Stimulated activated CD8-positive, alpha-beta memory T cell treated with anti-CD3 and anti-CD28 coated beads, Interleukin-7, amount 100 ng/mL, for 48 hours (primary cell): ENCODE data around the gene SEC61A2.
"Not testable (repeated sequence)": the region's sequence is repeated elsewhere in the genome, so short reads cannot be mapped to it uniquely, and the experiment has no call there.

Source experiments
- DNase-seq, 2 donors: peaks; one replicate each; pipeline ENCODE4 v3.0.0-alpha.2; 2020; ENCODE audit warnings: low read depth in 1 of 2; ENCODE audit errors: extremely low read depth in 1 of 2

SEC61A2 gene

GRCh38 chr10:12129222-12130111 is at the start of gene SEC61A2:
Gene SEC61A2, plus strand, starts transcription at chr10:12129677. Its CDS starts 111 bp downstream, at chr10:12129788.
- peak; percentile 94 to 97 for DNase-seq

DNA sequence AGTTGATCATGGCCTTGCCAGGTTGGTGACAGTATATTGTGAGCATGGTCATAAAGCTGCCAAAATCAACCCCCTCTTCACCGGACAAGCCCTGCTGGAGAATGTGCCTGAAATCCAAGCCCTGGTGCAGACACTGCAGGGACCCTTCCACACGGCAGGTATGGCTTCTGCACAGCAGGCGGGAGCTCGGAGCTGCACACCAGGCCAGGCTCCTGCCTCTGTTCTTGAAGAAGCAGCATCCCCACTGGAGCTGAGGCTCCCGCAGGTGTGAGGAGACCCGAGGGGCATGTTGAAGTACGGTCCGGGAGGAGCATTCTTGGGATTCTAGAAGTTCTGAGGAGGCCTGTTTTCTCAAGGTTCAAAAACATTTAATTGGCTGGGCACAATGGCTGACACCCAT is 48.0 kb upstream of the SEC61A2 start:
- no peak for DNase-seq

- DNase-seq, result no peak
Measured at GRCh38 chr10:12081879-12082557, 47.5 kb upstream of the SEC61A2 start.

- no peak for DNase-seq
Measured at GRCh38 chr10:12088919-12089318, 40.6 kb upstream of the SEC61A2 start.

- DNase-seq, result no peak
Measured at GRCh38 chr10:12091421-12091820, 38.1 kb upstream of the SEC61A2 start.

- not testable (repeated sequence) for DNase-seq
Measured at GRCh38 chr10:12097361-12097760, 32.1 kb upstream of the SEC61A2 start.

GRCh38 chr10:12097791-12098190 is 31.7 kb upstream of the SEC61A2 start:
- DNase-seq, result no peak

- no peak for DNase-seq
Measured at GRCh38 chr10:12098966-12099365, 30.5 kb upstream of the SEC61A2 start.

GRCh38 chr10:12103802-12104201 is 25.7 kb upstream of the SEC61A2 start:
- DNase-seq, result no peak

GRCh38 chr10:12107781-12108180 is 21.7 kb upstream of the SEC61A2 start:
- no peak for DNase-seq

DNA sequence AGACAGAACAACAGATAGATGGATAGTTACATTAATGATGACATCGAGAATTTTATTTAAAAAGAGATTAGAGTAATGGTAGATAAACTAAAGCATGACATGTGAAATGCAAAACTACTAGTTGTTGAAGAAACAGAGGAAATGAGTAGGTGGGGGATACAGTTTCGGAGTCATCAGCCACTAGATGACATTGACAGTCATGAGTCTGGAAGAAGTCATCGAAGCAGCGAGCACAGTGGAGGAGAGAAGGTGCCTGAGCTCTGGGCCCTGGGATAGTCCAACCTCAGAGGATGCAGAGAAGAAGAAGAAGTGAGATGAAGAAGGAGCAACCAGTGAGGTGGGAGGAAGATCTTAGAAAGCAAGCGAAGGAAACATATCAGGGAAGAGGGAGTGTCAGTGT is 20.2 kb upstream of the SEC61A2 start:
- no peak for DNase-seq

- no peak for DNase-seq
Measured at GRCh38 chr10:12111528-12111927, 17.9 kb upstream of the SEC61A2 start.

GRCh38 chr10:12113627-12114026 is 15.8 kb upstream of the SEC61A2 start:
- DNase-seq, result no peak

DNA sequence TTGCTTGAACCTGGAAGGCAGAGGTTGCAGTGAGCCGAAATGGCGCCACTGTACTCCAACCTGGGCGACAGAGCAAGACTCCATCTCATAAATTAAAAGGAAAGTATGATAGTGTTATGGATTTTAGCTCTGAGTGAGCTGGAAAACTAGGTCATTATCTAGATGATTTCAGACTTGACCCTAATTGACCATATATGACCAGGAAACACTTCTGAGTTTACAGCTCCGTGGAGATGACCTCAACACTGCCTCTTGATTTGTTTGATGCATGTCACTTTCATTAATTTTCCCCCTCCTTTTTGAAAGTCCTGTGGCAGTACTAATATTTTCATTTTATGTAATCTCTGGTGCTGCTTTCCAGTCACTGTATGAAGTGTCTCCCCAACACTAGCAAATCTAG is 7.8 kb upstream of the SEC61A2 start:
- no peak for DNase-seq

DNA sequence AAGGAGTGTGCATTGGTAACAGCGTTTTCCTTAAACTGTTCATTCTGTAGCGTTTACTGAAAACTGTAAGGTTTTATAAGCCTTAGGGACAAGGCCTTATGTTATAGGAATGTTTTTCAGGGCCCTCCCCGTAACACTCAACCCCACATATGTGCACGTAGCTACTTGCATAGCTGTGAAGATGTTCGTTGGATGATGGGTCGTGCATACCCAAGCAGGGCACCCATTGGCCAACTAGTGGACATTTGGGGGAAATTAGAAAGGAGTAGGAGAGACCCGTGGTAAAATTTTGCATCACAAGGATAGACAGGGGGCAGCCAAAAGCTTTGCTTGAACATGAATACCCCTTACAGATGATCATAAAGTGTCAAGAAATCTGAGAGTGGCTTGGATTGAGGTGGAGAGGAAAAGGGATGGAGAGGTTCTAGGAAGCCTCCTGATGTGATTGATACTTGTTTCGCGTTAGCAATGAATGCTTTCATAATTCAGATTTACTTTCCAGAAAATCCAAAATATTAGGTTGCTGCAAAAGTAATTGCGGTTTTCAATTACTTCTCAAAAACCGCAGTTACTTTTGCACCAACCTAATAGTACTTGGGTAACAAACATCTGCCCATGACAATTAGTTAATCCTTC is 878 bp downstream of the SEC61A2 start:
- DNase-seq, result peak in 1 of 2 donors; percentile 22

- DNase-seq, result no peak
Measured at GRCh38 chr10:12135631-12136030, 6.2 kb downstream of the SEC61A2 start.

GRCh38 chr10:12140038-12140437 is 10.6 kb downstream of the SEC61A2 start:
- no peak for DNase-seq

GRCh38 chr10:12144538-12144937 is 15.1 kb downstream of the SEC61A2 start:
- DNase-seq, result no peak

- no peak for DNase-seq
Measured at GRCh38 chr10:12150163-12150562, 20.7 kb downstream of the SEC61A2 start.

DNA sequence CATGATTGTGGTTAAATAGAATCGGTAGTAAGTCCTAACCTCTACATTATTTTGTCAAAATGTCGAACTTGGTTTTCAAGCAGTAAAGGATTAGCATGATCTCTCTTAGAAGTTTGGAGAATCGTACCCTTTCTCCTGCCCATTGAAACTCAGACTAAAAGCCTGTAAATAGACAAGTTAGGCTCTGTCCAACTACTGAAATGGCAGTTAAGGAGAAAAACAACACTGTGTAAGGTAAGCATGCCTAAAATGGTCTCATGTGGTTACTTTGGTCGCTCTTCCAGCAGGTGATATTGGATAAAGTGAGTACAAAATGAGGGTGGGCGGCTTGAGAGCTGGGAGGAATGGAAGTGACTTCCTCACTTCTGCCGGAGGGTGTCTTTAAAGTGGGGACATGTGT is 25.0 kb downstream of the SEC61A2 start:
- DNase-seq, result no peak

GRCh38 chr10:12156367-12157123 is 27.1 kb downstream of the SEC61A2 start:
- DNase-seq, result no peak
